ENCODE measurements around the gene NFE2L2. TPM values are rescaled to one million over a fixed set of nuclear protein-coding genes. Genes with fewer than 3 reads are reported as not detected.
"Not testable (repeated sequence)": the region's sequence is repeated elsewhere in the genome, so short reads cannot be mapped to it uniquely, and the experiment has no call there.

NFE2L2 gene
- total and polyA plus RNA-seq, 2 donors (not counting 1 experiment from before 2014, with no cell fraction given), result 16.8 to 93.6 TPM

GRCh38 chr2:177204417-177204816 lies 60.1 kb downstream of the NFE2L2 start:
- ChIA-PET POLR2A (no interaction called here), CTCF (interaction anchor here (0.6 to 0.7 kb wide), 2 partner anchors 568 to 750 kb away, joined by 3 read pairs; no protein-coding TSS in a partner anchor)
- no peaks in the 10 kb centered on the region for H3K36me3 ChIP-seq (replicated peaks in 1 of 2; ENCODE audit: control extremely low read depth in 1 of 2, control insufficient read depth in 1 of 2, extremely low read depth in 1 of 2, insufficient read depth in 2 of 2, low read length in 1 of 2)
- no peak overlapping the region for H3K4me2 ChIP-seq (replicated peaks; ENCODE audit: low read depth, low read length, poor library complexity, severe bottlenecking)
- TF ChIP-seq EZH2 (IDR thresholded peaks at IDR 0.05; ENCODE audit: borderline replicate concordance, insufficient read depth, low read depth, low read length, poor library complexity, severe bottlenecking) (no peak), CTCF (IDR thresholded peaks at IDR 0.05) (no peak)
- no CpG with 5 or more reads among the region's 3 CpGs for WGBS (ENCODE audit: insufficient coverage)
- Mint-ChIP-seq H3K27ac (no peak overlapping the region), H3K4me3 (no peak overlapping the region), H3K4me1 (peaks cover 3% of the 10 kb centered on the region), H3K27me3 (no peaks in the 10 kb centered on the region), H3K9me3 (ENCODE audit: insufficient read depth) (no peaks in the 10 kb centered on the region)
- peaks cover 43% of the 10 kb centered on the region for H3K79me2 ChIP-seq (ENCODE audit: control insufficient read depth, insufficient read depth, low read length)
- no peaks in the 10 kb centered on the region for H4K20me1 ChIP-seq (ENCODE audit: control insufficient read depth, insufficient read depth, low read length, poor library complexity, severe bottlenecking)
- ATAC-seq (ENCODE audit: low read depth) (no peak), DNase-seq (no peak)
- H3K9me3 ChIP-seq (ENCODE audit: control extremely low read depth in 1 of 3, control insufficient read depth in 2 of 3, insufficient read depth in 1 of 3, low read length in 2 of 3), result no peaks in the 10 kb centered on the region
- H3K9ac ChIP-seq (ENCODE audit: low read length), result no peak overlapping the region
- no peak overlapping the region for H2AFZ ChIP-seq (ENCODE audit: insufficient read depth, low read depth, low read length, poor library complexity, severe bottlenecking)
- H3K27ac ChIP-seq (ENCODE audit: low read length in 2 of 2), result no peak overlapping the region
- intact Hi-C loops (cut with micrococcal nuclease), result no loop called here
- H3K4me3 ChIP-seq (ENCODE audit: control extremely low read depth in 1 of 5, extremely low read depth in 1 of 5, insufficient read depth in 1 of 5, low read depth in 2 of 5, low read length in 4 of 5), result no peak overlapping the region
- H3K27me3 ChIP-seq (replicated peaks in 1 of 4; ENCODE audit: control extremely low read depth in 1 of 4, control insufficient read depth in 3 of 4, insufficient read depth in 4 of 4, low read length in 3 of 4), result no peaks in the 10 kb centered on the region
- no peaks in the 10 kb centered on the region for H3K4me1 ChIP-seq (ENCODE audit: control insufficient read depth in 2 of 2, insufficient read depth in 2 of 2, low read length in 2 of 2)

GRCh38 chr2:177201919-177202346 lies 62.6 kb downstream of the NFE2L2 start:
- Mint-ChIP-seq H3K4me1 (peaks cover 2% of the 10 kb centered on the region), H3K9me3 (ENCODE audit: insufficient read depth) (no peaks in the 10 kb centered on the region), H3K4me3 (no peak overlapping the region), H3K27ac (no peak overlapping the region), H3K27me3 (no peaks in the 10 kb centered on the region)
- POLR2A ChIA-PET, result no interaction called here
- Histone ChIP-seq H3K27ac (ENCODE audit: low read length in 2 of 2) (no peak overlapping the region), H3K9me3 (ENCODE audit: control extremely low read depth in 1 of 3, control insufficient read depth in 2 of 3, insufficient read depth in 1 of 3, low read length in 2 of 3) (no peaks in the 10 kb centered on the region), H3K4me1 (ENCODE audit: control insufficient read depth in 2 of 2, insufficient read depth in 2 of 2, low read length in 2 of 2) (no peaks in the 10 kb centered on the region), H3K4me3 (ENCODE audit: control extremely low read depth in 1 of 5, extremely low read depth in 1 of 5, insufficient read depth in 1 of 5, low read depth in 2 of 5, low read length in 4 of 5) (no peak overlapping the region), H2AFZ (ENCODE audit: insufficient read depth, low read depth, low read length, poor library complexity, severe bottlenecking) (no peak overlapping the region), H3K9ac (ENCODE audit: low read length) (no peak overlapping the region), H3K27me3 (replicated peaks in 1 of 4; ENCODE audit: control extremely low read depth in 1 of 4, control insufficient read depth in 3 of 4, insufficient read depth in 4 of 4, low read length in 3 of 4) (no peaks in the 10 kb centered on the region), H3K4me2 (replicated peaks; ENCODE audit: low read depth, low read length, poor library complexity, severe bottlenecking) (no peak overlapping the region), H3K36me3 (replicated peaks in 1 of 2; ENCODE audit: control extremely low read depth in 1 of 2, control insufficient read depth in 1 of 2, extremely low read depth in 1 of 2, insufficient read depth in 2 of 2, low read length in 1 of 2) (no peaks in the 10 kb centered on the region), H4K20me1 (ENCODE audit: control insufficient read depth, insufficient read depth, low read length, poor library complexity, severe bottlenecking) (no peaks in the 10 kb centered on the region), H3K79me2 (ENCODE audit: control insufficient read depth, insufficient read depth, low read length) (peaks cover 22% of the 10 kb centered on the region)
- CTCF ChIA-PET, result interaction anchor here (1.7 to 1.9 kb wide), 2 partner anchors 37 to 53 kb away, joined by 5 to 6 read pairs; no protein-coding TSS in a partner anchor
- no peak for ATAC-seq (ENCODE audit: low read depth)
- no peak for DNase-seq
- TF ChIP-seq EZH2 (IDR thresholded peaks at IDR 0.05; ENCODE audit: borderline replicate concordance, insufficient read depth, low read depth, low read length, poor library complexity, severe bottlenecking), result no peak
- no peak for TF ChIP-seq CTCF (IDR thresholded peaks at IDR 0.05)
- 60% methylated on average over 2 of the region's 3 CpGs for WGBS (ENCODE audit: insufficient coverage)
- intact Hi-C loops (cut with micrococcal nuclease), result no loop called here

GRCh38 chr2:177200419-177200818 lies 64.1 kb downstream of the NFE2L2 start:
- H2AFZ ChIP-seq (ENCODE audit: insufficient read depth, low read depth, low read length, poor library complexity, severe bottlenecking); H3K4me3 ChIP-seq (ENCODE audit: control extremely low read depth in 1 of 5, extremely low read depth in 1 of 5, insufficient read depth in 1 of 5, low read depth in 2 of 5, low read length in 4 of 5); POLR2A ChIA-PET; DNase-seq; H3K36me3 ChIP-seq (replicated peaks in 1 of 2; ENCODE audit: control extremely low read depth in 1 of 2, control insufficient read depth in 1 of 2, extremely low read depth in 1 of 2, insufficient read depth in 2 of 2, low read length in 1 of 2); H3K4me2 ChIP-seq (replicated peaks; ENCODE audit: low read depth, low read length, poor library complexity, severe bottlenecking); H3K9me3 Mint-ChIP-seq (ENCODE audit: insufficient read depth); H3K4me3 Mint-ChIP-seq; H3K27ac ChIP-seq (ENCODE audit: low read length in 2 of 2); H3K9me3 ChIP-seq (ENCODE audit: control extremely low read depth in 1 of 3, control insufficient read depth in 2 of 3, insufficient read depth in 1 of 3, low read length in 2 of 3); H3K27me3 Mint-ChIP-seq; H3K4me1 Mint-ChIP-seq; H3K9ac ChIP-seq (ENCODE audit: low read length); intact Hi-C loops (cut with micrococcal nuclease); H3K27me3 ChIP-seq (replicated peaks in 1 of 4; ENCODE audit: control extremely low read depth in 1 of 4, control insufficient read depth in 3 of 4, insufficient read depth in 4 of 4, low read length in 3 of 4); H3K27ac Mint-ChIP-seq; H3K4me1 ChIP-seq (ENCODE audit: control insufficient read depth in 2 of 2, insufficient read depth in 2 of 2, low read length in 2 of 2); H4K20me1 ChIP-seq (ENCODE audit: control insufficient read depth, insufficient read depth, low read length, poor library complexity, severe bottlenecking); ATAC-seq (ENCODE audit: low read depth): not testable (repeated sequence)
- CTCF ChIA-PET, result interaction anchor here (1.0 to 1.1 kb wide), 2 partner anchors 36 to 37 kb away, joined by 3 to 6 read pairs; no protein-coding TSS in a partner anchor
- H3K79me2 ChIP-seq (ENCODE audit: control insufficient read depth, insufficient read depth, low read length), result peaks cover 13% of the 10 kb centered on the region
- 96% methylated on average over 5 of the region's 7 CpGs for WGBS (ENCODE audit: insufficient coverage)
